Measurements from ENCODE around the gene DLX5.

DLX5 gene

DNA sequence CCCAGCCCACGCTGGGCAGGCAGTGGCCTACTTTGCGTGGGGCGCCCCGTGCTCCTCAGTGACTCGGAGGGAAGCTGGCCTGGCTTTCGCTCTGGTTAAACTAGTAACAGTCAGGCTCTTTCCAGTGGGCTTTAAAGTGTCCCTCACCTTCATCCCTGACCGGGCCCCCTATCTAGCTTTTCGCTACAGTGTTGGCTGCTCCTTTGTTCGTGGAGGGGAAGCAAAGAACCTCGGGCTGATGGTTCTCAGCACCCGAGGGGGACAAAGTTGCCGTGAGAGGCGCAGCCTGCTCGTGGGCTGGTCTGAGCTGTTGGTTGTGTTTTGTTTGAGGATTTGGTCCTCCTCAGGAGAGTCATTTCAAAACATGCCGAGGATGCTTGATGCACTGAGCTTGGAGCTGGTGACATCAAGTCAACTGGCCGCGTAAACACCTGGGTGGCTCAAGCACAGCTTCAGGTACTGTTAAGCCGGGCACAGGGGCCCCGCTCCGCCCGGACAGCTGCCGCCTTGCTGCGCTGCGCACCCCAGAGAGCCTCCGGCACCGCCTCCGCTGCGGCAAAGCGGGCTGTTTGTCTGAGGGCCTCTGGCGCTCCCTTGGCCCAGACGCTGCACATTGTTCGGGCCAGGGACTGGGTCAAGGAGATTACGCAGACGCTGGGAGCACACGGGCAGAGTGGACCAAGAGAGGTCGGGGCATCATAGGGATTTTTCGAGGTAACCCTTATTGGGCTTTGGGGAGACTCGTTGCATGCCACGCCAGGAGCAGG, 17.6 kb downstream of the DLX5 start:
- TF ChIP-seq, protein P1, sequence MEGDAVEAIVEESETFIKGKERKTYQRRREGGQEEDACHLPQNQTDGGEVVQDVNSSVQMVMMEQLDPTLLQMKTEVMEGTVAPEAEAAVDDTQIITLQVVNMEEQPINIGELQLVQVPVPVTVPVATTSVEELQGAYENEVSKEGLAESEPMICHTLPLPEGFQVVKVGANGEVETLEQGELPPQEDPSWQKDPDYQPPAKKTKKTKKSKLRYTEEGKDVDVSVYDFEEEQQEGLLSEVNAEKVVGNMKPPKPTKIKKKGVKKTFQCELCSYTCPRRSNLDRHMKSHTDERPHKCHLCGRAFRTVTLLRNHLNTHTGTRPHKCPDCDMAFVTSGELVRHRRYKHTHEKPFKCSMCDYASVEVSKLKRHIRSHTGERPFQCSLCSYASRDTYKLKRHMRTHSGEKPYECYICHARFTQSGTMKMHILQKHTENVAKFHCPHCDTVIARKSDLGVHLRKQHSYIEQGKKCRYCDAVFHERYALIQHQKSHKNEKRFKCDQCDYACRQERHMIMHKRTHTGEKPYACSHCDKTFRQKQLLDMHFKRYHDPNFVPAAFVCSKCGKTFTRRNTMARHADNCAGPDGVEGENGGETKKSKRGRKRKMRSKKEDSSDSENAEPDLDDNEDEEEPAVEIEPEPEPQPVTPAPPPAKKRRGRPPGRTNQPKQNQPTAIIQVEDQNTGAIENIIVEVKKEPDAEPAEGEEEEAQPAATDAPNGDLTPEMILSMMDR (IDR thresholded peaks at IDR 0.05) = no peak
- TF ChIP-seq ZFX (IDR thresholded peaks at IDR 0.05; ENCODE audit: borderline replicate concordance) = no peak
- no peak overlapping the region for H3K27ac ChIP-seq

DNA sequence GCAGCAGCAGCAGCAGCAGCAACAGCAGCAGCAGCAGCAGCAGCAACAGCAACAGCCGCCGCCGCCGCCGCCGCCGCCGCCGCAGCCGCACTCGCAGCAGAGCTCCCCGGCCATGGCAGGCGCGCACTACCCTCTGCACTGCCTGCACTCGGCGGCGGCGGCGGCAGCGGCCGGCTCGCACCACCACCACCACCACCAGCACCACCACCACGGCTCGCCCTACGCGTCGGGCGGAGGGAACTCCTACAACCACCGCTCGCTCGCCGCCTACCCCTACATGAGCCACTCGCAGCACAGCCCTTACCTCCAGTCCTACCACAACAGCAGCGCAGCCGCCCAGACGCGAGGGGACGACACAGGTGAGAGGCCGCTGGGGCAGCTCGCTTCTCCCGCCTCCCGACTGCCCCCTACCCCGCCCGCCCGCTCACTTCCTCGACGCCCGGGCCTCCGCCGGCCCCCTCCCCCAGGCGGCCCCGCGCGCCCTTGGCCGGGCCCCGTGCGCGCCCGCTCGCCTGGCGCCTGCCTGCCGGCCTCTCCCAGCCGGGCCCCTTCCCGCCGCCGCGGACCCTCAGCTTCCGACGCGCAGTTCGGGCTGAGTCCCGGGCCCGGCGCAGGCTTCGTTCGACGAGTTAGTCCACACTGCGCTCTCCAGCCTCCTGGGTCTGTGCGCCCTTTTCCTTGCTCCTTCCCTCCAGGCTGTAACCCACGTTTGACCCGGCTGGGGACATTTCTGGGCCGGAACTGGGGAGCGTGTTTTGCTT, 18.4 kb downstream of the DLX5 start:
- TF ChIP-seq, protein P1 (IDR thresholded peaks at IDR 0.05) = no peak
- TF ChIP-seq ZFX (IDR thresholded peaks at IDR 0.05; ENCODE audit: borderline replicate concordance) = no peak
- H3K27ac ChIP-seq = no peak overlapping the region

DNA sequence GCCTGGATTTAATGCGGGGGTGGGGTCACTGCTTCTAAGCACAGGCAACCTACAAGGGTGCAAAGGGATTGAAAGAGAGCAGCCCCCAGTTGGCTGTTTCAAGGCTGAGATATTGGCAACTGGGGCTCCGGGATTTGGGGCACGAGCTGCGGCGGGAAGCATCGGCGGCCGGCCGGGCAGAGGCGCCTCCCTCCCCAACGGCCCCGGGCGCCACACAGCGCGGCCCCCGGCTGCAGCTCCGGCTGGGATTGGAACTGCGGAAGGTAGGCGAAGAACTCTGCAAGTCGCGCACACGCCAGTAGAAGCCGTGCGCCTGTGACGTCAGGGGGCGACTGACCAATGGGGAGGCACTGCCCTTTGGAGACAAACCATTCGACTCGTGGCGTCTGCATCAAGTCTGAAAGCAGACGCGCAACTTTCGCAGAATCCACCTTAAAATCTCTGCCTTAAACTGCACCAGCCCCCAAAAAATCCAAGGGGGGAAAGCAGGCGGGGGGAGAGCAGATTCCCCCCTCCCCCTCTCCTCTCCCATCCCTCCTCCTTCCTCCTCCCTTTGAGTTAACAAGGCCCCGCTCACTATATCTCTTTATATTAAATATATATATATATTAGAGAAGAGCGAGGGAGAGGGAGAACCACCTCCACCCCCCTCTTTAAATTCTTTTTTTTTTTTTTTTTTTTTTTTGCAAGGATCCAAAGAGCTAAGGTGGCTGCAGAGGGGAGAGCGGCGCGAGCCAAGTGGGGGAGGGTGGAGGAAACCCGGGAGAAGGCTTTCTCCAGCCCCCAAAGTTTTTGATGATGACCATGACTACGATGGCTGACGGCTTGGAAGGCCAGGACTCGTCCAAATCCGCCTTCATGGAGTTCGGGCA, 19.2 kb downstream of the DLX5 start, which contains the start of gene DLX6:
Gene DLX6, plus strand, starts transcription at position 371 of the 872 bp plus-strand sequence. Its CDS starts 425 bp downstream, at position 796.
- H3K27ac ChIP-seq = no peak within 1 kb of the TSS
- TF ChIP-seq ZFX (IDR thresholded peaks at IDR 0.05; ENCODE audit: borderline replicate concordance) = no peak
- TF ChIP-seq, protein P1 (IDR thresholded peaks at IDR 0.05) = 0 out of 2 replicates have a peak, but pooled peaks have one; percentile 6

DNA sequence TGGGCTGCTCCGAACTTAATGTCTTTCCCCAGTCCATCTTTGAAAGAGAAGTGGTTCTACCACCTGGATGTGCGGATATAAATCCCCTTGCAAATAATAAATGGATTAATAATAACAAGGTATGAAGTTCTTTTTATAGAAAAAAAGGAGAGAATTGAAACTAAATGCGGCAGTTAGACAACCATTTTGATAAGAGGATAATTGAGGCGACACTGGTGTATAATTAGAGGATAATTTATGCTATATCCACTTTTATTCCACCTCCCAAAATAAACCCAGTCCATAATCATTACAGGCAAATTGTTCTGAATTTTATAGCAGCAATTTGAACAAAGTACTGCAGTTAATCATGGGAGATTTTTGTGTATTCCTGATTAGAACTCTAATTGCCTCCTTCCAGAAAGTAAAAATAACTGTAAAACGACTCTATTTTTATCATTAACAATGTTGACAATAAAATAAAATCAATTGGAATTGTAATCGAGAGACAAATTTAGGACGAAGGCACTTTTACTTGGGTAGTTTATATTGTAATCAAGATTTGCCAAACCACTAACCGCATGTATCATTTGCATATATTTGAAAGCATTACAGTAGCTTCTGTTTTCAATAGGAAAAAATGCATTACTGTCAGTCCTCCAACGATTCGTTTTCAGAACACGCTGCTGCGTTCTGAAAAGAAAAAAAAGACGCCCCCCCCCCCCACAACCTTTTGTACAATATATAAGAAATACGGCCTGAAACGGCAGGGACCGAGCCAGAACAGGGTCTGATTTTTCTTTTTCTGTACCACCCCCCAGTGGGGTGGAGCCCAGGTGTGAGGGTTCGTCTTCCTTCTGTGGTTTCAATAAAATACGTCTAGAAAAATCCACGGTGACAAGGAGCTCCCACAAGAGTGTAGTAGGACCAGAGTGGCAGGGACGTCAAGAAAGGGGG, 20.1 kb downstream of the DLX5 start:
- no peak overlapping the region for H3K27ac ChIP-seq
- TF ChIP-seq, protein P1 (IDR thresholded peaks at IDR 0.05) = no peak
- no peak for TF ChIP-seq ZFX (IDR thresholded peaks at IDR 0.05; ENCODE audit: borderline replicate concordance)

DNA sequence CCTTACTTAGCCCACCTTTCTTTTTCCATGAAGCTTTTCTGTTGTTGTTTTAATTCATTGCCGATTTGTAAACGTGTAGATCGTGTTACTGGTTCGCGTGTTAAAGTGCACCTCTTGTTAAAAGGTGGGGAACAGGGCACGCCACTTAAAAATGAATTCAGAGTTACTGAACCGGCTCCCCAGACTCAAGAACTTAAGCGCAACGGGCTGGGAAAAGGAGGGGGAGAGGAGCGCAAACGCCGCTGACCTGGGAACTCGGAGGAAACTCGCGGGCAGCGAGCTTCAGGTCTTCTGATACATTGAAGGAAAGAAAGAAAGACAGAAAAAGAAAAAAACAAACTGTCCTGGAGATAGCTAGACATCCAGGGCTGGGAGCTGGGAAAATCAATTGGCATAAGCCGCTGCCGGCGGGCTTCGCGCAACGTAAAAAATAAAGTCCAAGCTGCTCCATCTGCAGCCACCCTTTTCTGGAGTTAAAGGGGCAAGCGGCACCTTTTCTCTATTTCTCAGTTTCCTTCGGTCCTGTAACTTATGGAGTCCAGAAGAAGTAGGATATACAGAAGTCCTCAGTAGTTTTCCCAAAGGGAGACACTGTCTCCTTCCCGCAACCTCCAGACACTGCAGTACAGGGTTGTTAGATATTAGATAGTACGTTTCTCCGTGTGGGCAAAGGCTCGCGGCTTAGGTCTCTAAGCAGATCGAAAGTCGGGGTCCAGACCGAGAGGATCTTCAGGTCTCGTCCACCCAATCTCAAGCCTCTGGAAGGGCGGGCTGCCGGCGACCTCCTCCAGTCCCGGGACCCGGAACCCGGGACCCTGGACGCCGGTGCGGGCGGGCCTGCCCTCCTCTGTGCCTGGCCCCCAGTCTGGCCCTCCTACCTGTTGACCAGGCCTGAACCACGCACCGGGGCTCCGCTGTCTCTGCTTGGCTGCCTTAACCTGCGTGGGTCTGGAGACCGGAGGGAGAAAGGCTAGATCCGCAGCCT, 21.1 kb downstream of the DLX5 start:
- no peak overlapping the region for H3K27ac ChIP-seq
- TF ChIP-seq ZFX (IDR thresholded peaks at IDR 0.05; ENCODE audit: borderline replicate concordance) = no peak
- TF ChIP-seq, protein P1 (IDR thresholded peaks at IDR 0.05) = no peak

Measured in 22Rv1 (cell line).